HG03469 (cell line): ENCODE data around the gene KRTAP10-12.
"Not testable (repeated sequence)": the region's sequence is repeated elsewhere in the genome, so short reads cannot be mapped to it uniquely, and the experiment has no call there.

ENCODE experiments used
- ATAC-seq: cut with Tn5 transposase; IDR thresholded peaks from one replicate; pipeline ENCODE4 v1.9.1; 2021; ENCODE audit warnings: mild to moderate bottlenecking, moderate library complexity, moderate number of reproducible peaks; ENCODE audit not compliant: unreplicated experiment

The KRTAP10-12 gene

DNA sequence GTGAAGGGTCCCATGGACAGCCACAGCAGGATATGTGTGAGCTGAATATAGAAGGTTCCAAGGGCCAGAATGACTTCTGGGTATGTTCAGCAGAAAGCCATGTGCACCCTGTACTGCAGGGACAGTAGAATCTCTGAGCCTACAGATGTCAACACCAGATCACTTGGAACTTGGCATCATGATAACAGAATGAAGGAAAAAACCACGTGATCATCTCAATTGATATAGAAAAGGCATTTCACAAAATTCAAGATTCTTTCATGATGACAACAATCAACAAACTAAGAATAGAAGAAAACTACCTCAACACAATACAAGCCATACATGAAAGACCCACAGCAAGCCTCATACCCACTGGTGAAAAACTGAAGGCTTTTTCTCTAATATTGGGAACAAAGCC is 29.4 kb upstream of the KRTAP10-12 start:
- ATAC-seq = no peak

DNA sequence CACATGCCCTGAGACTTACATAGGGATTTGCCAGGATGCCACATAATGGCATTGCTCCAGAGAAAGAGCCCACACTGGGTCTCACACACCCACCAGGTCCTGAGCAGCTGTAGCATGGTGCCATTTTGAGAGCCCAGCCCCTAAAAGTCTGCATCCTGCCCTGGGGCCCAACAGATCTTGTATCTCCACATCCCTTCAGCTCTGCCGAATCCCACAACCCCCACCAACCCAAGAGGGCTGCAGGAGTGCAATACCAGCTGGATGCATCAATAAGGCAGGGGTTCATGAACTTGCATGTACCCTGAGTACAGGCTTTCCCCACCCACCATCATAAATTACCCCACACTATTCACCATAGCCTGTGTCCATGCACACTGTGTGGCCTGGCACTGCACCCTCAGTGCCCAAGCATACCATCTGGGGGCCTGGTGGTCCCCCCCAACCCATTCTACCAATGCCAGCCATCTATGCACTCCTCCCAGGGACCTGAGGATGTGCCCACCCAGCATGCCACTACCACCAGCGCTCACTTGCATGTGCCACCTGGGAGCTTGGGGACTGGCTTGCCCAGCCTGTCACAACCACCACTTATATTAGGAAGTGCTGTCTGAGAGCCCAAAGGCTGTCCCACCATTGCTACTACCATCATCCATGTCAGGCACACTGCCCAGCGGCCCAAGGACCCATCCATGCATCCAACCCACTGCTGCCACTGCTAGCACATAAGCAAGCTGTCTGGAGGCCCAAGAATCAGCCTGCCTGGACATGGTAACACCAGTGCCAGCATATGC is 26.1 kb upstream of the KRTAP10-12 start:
- ATAC-seq = no peak

DNA sequence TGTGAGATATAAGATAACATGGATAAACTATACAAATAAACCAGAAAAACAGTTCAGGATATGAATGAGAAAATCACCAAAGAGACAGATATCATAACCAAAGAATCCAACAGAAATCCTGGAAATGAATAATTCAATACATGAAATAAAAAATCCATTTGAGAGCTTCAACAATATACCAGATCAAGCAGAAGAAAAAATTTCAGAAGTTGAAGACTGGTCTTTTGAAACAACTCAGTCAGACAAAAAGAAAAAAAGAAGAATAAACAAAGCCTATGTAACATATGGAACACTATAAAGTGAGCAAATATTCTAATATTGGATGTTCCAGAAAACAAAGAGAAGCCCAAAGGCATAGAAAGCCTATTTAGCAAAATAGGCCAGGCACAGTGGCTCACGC is 25.1 kb upstream of the KRTAP10-12 start:
- ATAC-seq = no peak

- no peak for ATAC-seq
Measured at GRCh38 chr21:44677881-44678280, 19.1 kb upstream of the KRTAP10-12 start.

DNA sequence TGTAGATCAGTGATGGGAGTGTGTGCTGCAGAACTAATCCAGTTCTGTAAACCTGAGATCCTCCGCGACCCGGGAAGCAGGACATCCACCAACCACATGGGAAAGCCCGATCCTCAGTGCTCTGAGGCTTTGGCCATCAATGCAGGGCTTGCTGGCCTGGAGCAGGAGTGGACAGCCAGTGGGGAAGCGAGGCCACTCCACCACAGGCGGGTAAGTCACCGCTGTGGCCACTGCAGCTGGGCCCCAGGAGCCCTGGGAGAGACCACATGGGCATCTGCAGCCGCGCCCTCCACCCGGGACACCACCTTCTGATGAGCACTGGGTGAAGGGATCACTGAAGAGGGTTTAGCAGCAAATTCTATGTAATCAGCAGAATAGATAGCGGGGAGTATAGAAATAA is 15.8 kb upstream of the KRTAP10-12 start:
- ATAC-seq = no peak

DNA sequence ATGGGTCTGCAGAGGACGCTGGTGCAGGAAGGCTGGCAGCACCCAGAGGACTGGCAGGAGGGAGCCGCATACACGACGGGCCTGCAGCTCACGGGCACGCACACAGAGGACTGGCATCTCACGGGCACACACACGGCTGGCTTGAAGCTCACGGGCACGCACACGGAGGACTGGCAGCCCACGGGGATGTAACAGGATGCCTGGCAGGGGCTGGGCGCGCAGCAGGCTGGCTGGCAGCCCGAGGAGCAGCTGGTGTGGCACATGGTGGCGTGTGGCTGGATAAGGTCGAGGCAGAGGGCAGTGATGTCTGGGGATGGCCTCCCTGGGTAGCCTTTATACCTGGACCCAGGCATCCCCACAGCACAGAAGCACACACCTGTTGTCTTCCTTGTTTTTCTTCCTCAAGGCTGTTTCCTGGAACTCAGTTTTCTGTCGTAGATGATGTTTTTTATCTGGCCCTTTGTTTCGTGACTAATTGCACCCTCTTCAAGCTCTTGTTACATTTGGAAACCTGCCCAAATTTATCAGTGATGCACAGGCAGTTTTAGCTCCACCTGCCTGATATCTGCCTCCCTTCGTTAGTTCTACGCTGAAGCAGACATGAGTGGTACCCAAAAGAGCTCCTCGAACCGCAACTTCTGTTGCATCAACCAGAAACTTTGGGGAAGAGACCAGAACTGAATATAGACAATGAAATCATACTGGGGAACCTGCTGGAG is 15.0 kb upstream of the KRTAP10-12 start, which contains the start of gene KRTAP12-1:
TSS of gene KRTAP12-1 (minus strand) at position 303 of the 719 bp plus-strand sequence. CDS start at position 263, 40 bp downstream.
- ATAC-seq = no peak

DNA sequence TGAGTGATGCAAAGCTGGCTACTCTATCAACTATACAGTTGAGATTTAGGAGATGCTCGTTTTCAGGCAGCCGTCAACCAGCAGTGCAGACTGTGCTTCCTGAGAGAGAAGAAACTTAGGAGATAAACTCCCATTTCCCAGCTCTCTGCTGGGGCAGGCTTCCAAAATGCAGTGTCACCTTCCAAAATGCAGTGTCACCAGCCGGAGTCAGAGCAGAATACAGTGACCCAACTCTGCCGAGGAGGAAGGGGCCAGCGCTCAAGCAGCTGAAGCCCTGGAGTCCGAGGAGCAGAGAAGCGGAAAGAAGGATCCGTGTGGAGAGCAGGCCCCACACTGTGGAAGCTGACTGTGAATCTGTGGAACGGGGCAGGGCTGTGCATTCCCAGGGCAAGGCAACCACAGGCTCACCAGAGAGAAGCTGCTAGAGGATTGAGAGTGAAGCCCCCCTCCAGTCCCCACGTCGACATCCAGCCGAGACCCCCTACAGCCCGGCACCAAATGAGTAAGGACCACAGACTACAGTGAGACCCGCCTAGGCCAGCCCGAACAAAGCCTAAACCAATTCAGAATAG is 14.3 kb upstream of the KRTAP10-12 start:
- ATAC-seq = no peak

DNA sequence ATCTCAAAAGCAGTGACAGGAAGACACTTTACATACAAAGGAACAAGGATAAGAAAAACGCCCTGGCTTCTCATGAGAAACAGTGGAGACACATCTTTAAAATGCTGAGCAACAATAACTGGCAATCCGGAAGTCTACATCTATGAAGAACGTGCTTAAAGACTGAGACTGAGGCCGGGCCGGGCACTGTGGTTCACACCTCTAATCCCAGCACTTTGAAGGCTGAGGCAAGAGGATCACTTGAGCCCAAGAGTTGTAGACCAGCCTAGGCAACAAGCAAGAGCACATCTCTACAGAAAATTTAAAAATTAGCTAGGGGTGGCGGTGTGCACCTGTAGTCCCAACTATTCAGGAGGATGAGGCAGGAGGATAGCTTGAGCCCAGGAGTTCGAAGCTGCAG is 12.9 kb upstream of the KRTAP10-12 start:
- ATAC-seq = no peak

GRCh38 chr21:44684483-44684882 is 12.5 kb upstream of the KRTAP10-12 start:
- ATAC-seq = no peak

DNA sequence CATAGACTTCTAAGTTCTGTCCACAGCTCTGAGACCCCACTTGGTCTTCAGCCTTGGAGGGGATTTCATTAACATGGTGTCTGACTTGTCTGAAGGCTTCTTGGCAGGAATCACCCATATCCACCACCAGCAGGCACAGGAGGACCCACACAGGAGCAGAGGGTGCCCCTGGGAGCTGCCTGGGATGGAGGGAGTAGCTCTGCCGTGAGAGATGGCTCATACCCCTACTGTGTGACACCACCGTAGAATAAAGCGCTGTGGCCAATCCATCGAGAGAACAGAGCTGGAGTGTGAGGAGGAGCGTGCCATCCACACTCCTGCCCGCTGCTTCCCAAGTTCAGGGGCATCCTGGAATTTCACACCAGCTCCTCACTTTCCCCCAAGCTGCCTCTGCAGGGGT is 11.9 kb upstream of the KRTAP10-12 start:
- not testable (repeated sequence) for ATAC-seq

DNA sequence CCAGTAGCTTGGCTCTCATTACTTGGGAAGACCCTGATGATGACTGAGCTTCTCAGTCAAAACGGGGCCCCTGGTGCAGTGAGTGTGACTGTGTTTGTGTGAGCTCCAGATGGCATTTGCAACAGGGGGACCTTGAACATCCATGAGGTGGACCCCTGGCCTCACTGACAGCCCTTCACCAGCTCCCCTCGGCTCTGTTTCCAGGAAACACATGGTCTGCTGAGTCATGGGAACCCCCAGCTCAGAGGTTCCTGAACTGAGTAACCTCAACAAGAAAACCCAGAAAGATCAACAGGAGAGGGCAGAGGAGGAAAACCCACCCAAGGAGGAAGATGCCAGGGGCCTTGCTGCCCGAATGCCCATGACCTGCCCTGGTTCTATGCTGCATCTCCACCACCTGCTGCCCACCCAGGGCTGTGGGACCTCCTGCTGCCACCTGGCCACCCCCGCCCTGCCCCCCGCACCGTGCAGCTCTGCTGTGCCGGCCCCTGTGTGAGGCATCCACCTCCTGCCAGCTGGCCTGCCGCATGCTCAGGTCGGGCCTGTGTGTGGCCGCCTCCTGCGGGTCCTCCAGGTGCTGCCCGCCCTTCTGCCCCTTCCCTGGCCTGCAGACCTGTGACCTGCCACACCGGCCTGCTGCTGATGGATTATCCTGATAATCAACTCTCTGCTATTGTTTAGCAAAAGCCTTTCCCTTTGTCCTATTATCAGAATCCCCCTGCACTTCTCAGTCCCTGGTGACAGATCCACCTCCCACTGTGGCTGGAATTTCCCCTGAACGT is 10.8 kb upstream of the KRTAP10-12 start:
- no peak for ATAC-seq

DNA sequence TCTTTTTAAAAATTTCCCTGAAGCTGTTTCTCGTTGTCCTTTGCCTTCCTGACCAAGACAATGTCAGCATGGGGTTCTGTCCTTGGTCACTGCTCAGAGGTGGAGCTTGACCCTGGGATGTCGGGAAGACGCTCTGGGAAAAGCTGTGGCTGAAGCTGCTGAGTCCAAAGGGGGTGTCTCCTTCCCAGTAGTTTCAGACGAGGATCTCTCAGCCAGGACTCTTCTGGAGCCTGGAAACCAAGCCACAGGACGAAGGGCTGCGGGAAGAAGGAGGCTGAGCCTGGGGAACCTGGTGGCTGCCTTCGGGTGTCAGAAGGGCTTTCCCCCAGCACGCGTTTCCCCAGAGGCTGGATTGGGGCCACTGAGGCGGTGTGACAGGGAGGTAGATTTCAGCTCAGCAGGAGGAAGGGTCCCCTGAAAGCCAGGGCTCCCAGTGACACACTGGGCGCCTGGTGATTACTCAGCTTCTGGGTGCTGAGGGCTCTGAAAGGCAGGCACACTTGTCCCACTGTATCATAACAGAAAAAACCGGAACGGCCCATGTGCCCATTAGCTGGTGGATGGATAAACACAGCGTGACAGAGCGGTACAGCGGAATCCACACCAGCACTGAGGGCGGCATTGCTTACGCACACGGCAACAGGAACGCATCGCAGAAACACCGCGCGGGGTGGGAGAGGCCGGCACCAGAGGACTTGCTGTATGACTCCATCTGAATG is 10.0 kb upstream of the KRTAP10-12 start:
- ATAC-seq = no peak

- ATAC-seq = no peak
Measured at GRCh38 chr21:44687671-44688070, 9.3 kb upstream of the KRTAP10-12 start.

DNA sequence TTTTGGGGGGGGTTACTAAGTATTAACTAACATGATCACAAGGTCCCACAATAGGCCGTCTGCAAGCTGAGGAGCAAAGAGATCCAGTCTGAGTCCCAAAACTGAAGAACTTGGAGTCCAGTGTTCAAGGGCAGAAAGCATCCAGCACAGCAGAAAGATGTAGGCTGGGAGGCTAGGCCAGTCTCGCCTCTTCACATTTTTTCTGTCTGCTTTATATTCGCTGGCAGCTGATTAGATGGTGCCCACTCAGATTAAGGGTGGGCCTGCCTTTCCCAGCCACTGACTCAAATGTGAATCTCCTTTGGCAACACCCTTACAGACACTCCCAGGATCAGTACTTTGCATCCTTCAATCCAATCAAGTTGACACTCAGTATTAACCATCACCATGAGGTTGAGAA is 7.2 kb upstream of the KRTAP10-12 start:
- ATAC-seq = not testable (repeated sequence)

GRCh38 chr21:44691686-44692085 is 5.3 kb upstream of the KRTAP10-12 start:
- no peak for ATAC-seq

GRCh38 chr21:44692798-44693512 is 4.0 kb upstream of the KRTAP10-12 start:
- ATAC-seq = no peak

DNA sequence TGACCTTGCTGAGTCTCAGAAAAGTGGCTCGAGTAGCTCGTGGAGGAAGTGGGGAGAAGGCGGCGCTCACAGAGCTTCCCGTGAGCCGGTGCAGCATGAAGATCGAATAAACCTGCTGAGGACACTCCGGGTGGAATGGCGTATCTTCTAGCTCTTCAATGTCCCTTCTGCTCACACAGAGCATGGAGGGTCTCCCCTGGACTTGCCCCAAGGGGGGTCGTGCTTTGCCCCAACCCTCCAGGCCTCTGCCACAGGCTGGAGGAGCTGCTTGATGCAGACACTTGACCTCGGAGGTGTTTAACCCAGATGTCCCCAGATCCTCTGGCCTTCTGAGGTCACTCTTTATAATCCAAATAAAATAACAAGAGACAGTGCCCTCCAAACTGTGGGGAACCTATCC is 2.2 kb upstream of the KRTAP10-12 start:
- no peak for ATAC-seq

- ATAC-seq = no peak
Measured at GRCh38 chr21:44695184-44695583, 1.8 kb upstream of the KRTAP10-12 start.

GRCh38 chr21:44695641-44696040 is 1.3 kb upstream of the KRTAP10-12 start:
- ATAC-seq = no peak

- ATAC-seq = no peak
Measured at GRCh38 chr21:44696572-44696971, 400 bp upstream of the KRTAP10-12 start.
